Measurements from ENCODE around the gene SBK2.

- no peak for TF ChIP-seq CTCF (conservative IDR thresholded peaks at IDR 0.05 in 1 of 2, IDR thresholded peaks at IDR 0.05 in 1 of 2; ENCODE audit: extremely low read depth in 1 of 2, insufficient read depth in 1 of 2, low read depth in 1 of 2, low read length in 2 of 2)
- no peak for TF ChIP-seq EZH2 (IDR thresholded peaks at IDR 0.05; ENCODE audit: borderline replicate concordance, low read length)
Observed at GRCh38 chr19:55519451-55520311, 17.3 kb downstream of the SBK2 start.
